DOHH2 (cell line): ENCODE measurements around the gene CCDC15.

ENCODE experiments used
- EZH2phosphoT487 ChIP-seq: fragments of 200-600 bp; sonication (generic); IDR thresholded peaks from 2 replicates; pipeline ENCODE4 v1.6.1; 2017; ENCODE audit warnings: borderline replicate concordance, mild to moderate bottlenecking, antibody characterized with exemption, low read length, moderate library complexity, mixed read lengths
- TF ChIP-seq, protein P1 (sequence below): fragments of 200-600 bp; sonication (generic); IDR thresholded peaks from one replicate; pipeline ENCODE4 v1.5.1; 2014; ENCODE audit warnings: antibody characterized with exemption, mild to moderate bottlenecking, low read depth, low read length; ENCODE audit not compliant: poor library complexity, severe bottlenecking

- TF ChIP-seq, protein P1, sequence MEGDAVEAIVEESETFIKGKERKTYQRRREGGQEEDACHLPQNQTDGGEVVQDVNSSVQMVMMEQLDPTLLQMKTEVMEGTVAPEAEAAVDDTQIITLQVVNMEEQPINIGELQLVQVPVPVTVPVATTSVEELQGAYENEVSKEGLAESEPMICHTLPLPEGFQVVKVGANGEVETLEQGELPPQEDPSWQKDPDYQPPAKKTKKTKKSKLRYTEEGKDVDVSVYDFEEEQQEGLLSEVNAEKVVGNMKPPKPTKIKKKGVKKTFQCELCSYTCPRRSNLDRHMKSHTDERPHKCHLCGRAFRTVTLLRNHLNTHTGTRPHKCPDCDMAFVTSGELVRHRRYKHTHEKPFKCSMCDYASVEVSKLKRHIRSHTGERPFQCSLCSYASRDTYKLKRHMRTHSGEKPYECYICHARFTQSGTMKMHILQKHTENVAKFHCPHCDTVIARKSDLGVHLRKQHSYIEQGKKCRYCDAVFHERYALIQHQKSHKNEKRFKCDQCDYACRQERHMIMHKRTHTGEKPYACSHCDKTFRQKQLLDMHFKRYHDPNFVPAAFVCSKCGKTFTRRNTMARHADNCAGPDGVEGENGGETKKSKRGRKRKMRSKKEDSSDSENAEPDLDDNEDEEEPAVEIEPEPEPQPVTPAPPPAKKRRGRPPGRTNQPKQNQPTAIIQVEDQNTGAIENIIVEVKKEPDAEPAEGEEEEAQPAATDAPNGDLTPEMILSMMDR = no peak
- TF ChIP-seq EZH2phosphoT487 = no peak
Observed at GRCh38 chr11:125082040-125082439, 128.0 kb downstream of the CCDC15 start.
